ENCODE measurements around the gene ADAMTS19.

DNA sequence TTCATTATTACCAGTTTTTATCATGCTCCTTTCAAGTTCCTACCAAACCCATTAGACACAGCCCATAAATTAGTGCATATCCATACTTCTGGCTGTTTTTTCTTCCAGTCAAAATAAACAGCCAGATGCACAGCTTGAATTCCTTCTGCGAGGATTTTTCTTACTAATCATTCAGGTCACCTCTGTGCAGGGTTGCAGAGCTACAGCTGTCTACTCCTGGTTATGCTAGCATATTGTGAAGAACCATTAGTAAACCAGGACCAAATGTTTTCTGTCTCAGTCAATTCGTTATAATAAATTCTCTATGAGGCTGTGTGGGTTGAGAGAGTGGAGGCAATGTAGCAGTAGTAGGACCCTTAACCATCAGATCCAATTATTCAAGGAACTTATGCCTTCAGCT is 279.7 kb downstream of the ADAMTS19 start:
- TF ChIP-seq, protein P1, sequence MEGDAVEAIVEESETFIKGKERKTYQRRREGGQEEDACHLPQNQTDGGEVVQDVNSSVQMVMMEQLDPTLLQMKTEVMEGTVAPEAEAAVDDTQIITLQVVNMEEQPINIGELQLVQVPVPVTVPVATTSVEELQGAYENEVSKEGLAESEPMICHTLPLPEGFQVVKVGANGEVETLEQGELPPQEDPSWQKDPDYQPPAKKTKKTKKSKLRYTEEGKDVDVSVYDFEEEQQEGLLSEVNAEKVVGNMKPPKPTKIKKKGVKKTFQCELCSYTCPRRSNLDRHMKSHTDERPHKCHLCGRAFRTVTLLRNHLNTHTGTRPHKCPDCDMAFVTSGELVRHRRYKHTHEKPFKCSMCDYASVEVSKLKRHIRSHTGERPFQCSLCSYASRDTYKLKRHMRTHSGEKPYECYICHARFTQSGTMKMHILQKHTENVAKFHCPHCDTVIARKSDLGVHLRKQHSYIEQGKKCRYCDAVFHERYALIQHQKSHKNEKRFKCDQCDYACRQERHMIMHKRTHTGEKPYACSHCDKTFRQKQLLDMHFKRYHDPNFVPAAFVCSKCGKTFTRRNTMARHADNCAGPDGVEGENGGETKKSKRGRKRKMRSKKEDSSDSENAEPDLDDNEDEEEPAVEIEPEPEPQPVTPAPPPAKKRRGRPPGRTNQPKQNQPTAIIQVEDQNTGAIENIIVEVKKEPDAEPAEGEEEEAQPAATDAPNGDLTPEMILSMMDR (IDR thresholded peaks at IDR 0.05; ENCODE audit: low read length), result no peak
- no peak for TF ChIP-seq EZH2 (IDR thresholded peaks at IDR 0.05; ENCODE audit: borderline replicate concordance, low read length)

Data from OCI-LY1 (cell line).